Pons (tissue), 1 donor: ENCODE results near the gene ICA1.

ENCODE experiments used
- DNase-seq: peaks from one replicate; pipeline ENCODE4 v3.0.0-alpha.2; 2016; ENCODE audit warnings: low spot score

The ICA1 gene

GRCh38 chr7:8226501-8226900 lies 35.5 kb downstream of the ICA1 start:
- no peak for DNase-seq

DNA sequence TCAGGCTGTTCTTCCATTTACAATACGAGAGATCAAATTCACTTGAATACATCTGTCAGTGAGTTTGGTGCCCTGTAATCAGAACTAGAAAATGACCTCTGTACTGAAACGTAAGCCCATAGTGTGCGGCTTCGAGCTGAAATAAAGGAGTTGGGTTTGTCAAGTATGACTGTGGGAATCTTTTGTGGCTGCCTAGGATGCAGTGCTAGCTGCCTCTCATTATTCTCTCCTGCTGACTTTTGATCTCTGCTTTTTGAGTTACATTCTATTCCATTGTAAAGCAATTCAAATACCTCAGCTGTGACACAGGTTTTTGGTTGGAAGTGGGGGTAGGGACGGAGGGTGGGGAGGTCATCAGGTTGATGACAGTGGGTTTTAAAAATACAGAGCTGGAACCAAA lies 40.4 kb downstream of the ICA1 start:
- DNase-seq: no peak

- no peak for DNase-seq
Measured at GRCh38 chr7:8221101-8221495, 40.9 kb downstream of the ICA1 start.

DNA sequence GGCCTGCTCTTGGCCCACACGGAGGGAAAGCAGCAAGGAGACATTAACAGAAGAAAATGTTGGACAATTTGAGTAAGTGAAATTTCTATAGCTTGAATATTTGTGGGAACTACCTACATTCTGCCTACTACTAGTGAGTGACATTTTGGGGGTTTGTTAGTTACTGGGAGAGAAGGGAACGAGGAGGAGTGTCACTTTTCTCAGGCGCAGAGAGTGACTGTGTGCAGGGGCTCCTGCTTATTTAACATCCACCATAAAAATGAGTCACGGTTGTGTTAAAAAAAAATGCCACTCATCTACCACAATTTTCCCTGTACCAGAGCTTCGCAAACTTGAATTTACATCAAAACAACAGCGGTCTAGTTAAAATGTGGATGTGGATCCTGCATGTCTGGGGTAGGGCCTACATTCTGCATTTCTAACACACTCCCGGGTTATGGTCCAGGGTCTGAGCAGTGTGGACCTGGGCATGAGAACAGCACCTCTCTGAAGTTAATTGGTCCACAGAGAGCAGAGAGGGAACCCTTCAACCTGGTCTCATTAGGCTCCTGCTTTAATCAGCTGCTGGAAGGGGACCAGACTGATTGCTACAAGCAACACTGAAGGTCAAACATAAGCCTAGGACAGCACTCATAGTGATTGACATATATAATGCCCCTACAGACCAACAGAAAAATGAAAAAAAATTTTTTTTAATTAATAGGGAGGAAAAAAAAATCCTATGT lies 41.4 kb downstream of the ICA1 start:
- no peak for DNase-seq

GRCh38 chr7:8217200-8218068 lies 44.5 kb downstream of the ICA1 start:
- peak; percentile 89 for DNase-seq

GRCh38 chr7:8216334-8216690 lies 45.7 kb downstream of the ICA1 start:
- no peak for DNase-seq

GRCh38 chr7:8215648-8216333 lies 46.2 kb downstream of the ICA1 start:
- DNase-seq: no peak

GRCh38 chr7:8214244-8214824 lies 47.6 kb downstream of the ICA1 start:
- no peak for DNase-seq

DNA sequence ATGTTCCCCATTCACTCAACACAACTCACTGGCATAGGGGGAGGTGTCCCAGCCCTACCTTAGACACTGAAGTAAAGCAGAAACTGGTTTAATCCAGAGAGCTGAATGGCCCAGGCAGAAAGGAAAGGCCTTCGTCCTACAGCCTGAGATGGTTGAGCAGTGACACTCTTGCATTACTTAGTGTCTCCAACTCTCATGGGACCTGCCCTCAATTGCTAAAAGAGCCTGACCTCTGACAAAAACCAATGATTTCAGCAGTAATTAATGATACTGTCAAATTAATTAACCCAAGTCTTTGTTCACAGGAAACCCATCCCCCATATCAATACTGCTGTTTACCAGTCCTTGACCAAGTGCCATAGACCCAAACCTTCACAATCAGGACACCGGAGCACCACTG lies 48.6 kb downstream of the ICA1 start:
- DNase-seq: no peak

- DNase-seq: no peak
Measured at GRCh38 chr7:8212638-8213037, 49.3 kb downstream of the ICA1 start.

DNA sequence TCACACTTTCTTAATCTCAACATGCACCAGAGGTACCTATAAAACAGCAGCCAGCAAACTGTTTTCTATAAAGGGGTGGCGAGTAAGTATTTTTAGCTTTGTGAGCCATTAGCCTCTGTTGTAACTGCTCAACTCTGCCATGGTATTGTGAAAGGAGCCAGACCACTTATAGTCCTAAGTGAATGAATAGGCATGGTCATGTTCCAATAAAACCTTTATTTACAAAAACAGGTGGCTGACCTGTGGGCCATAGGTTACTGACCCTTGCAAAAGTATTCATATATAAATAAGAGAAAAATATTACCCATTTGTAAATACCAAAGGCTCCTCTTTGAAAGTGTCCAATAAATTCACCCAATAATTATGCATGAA lies 50.3 kb downstream of the ICA1 start:
- no peak for DNase-seq

- no peak for DNase-seq
Measured at GRCh38 chr7:8210845-8211724, 50.9 kb downstream of the ICA1 start.

DNA sequence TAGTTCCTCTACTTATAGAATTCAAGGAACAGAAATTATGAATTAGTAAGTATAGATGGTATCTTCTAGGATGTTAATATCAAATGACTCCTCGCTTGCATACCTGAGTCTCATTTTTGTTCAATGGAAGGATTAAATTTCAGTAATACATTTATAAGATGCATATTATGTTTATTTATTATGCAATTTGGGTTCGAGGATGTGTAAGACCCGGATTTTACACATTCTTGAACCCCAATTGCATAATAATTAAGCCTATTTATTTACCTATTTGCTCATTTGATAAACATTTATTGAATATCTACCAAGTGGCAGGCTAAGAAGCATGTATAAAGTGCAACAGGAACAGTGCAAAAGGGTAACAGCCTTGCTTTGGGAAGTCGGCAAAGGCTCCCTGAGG lies 52.6 kb downstream of the ICA1 start:
- no peak for DNase-seq

DNA sequence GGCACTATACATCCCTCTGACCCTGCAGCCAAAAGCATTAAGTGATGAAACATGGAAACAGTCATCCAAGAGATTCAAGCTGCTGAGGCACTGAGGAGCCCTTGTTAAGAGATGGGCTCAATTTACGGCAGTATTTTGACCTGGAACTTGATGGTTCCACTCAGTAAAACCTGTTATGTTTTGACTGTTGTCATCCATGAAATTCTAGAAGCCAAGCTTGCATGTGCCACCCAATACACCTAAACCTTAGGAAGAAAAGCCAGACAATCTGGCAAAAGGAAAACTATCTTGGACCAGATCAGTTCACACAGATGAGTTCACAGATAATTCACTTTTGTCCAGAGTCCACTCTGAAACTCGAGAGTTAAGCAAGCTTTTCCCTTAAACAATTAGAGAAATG lies 53.2 kb downstream of the ICA1 start:
- no peak for DNase-seq

- DNase-seq: no peak
Measured at GRCh38 chr7:8206956-8207355, 55.0 kb downstream of the ICA1 start.

DNA sequence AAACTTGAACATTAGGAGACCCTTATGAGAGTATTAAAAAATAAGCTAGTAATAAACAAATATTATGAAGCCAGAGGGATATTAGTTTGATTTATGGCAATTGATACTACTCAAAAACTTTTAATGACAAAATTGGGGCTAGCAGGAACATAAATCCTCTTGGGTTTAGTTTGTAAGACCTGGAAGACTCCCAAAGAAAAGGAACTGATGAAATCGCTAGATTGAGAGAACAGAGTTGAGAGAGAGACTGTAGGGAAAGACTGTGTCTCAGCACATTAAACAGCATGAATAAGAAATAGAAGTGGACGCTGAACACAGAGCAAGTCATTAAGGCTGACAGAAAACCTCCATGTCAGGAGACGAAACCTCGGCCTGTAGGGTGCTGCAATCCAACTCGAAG lies 56.4 kb downstream of the ICA1 start:
- DNase-seq: no peak

DNA sequence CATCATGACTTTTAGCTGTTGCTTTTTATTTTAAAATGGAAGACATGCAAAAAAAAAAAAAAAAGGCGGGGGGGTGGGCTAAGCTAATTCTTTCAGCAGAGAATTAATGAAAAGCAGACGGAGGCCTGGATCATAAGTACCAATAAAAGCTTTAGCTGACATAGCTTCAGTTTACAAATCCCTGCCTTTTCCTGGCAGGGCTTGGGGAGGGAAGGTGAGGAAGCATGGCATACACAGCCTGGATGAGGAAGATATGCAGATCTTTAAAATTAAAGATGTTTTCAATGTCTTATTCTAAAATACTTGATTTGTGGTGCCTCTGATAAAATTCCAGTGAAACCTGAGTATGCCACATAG lies 57.0 kb downstream of the ICA1 start:
- no peak for DNase-seq

GRCh38 chr7:8204339-8205030 lies 57.5 kb downstream of the ICA1 start:
- peak; percentile 22 for DNase-seq

DNA sequence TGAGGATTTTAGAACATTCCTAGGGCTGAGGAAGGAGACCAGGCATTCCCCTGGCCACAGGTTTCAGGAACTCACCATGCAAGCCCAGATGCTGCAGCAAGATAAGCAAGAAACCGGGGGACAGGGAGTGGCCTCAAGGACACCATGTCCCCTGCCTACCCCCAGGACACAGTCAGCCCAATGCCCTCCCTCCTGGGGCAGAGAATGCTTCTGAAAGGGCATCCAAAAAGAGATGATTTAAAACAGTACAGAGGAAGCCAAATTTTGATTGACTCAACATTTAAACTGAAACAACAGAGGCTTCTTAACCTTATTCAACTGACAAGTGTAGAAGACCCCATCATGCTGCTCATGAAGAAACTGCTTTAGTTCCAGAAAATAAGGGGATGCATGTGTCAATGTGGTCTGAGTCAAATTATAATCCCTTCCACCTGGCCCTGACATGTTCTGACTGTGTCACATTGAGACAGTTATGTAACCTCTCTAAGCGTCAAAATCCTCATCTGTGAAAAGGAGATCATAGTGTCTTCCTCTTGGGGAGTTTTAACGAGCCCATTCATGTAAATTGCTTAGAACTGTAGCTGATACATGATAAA lies 60.0 kb downstream of the ICA1 start:
- DNase-seq: peak; percentile 41

- DNase-seq: no peak
Measured at GRCh38 chr7:8200717-8201116, 61.2 kb downstream of the ICA1 start.

- DNase-seq: no peak
Measured at GRCh38 chr7:8200316-8200715, 61.7 kb downstream of the ICA1 start.
